Dendritic cell treated with granulocyte-macrophage colony-stimulating factor and Interleukin-4, amounts not matched to agents 40 ng/mL and 50 ng/mL, for 4 days (primary cell): ENCODE measurements around the gene DNAAF2.

Experiments used
- H3K27ac Mint-ChIP-seq: one replicate; pipeline ENCODE4 v1.8.0; 2022; ENCODE audit warnings: mild to moderate bottlenecking, mixed read lengths
- H3K27me3 Mint-ChIP-seq: one replicate; pipeline ENCODE4 v1.8.0; 2022; ENCODE audit warnings: mild to moderate bottlenecking, mixed read lengths
- H3K36me3 Mint-ChIP-seq: one replicate; pipeline ENCODE4 v1.8.0; 2022; ENCODE audit warnings: low read depth, mixed read lengths
- H3K4me1 Mint-ChIP-seq: one replicate; pipeline ENCODE4 v1.8.0; 2022; ENCODE audit warnings: low read depth, mixed read lengths
- H3K4me3 Mint-ChIP-seq: one replicate; pipeline ENCODE4 v1.8.0; 2022; ENCODE audit warnings: mild to moderate bottlenecking, moderate library complexity, mixed read lengths
- H3K9me3 Mint-ChIP-seq: one replicate; pipeline ENCODE4 v1.8.0; 2022; ENCODE audit warnings: mixed read lengths
- intact Hi-C: fragments of 100-400 bp; cut with micrococcal nuclease; formaldehyde crosslinking; loops from one replicate; pipeline ENCODE4 v1.15.0; 2022

The DNAAF2 gene

GRCh38 chr14:49615776-49616175 lies 19.3 kb downstream of the DNAAF2 start:
- H3K36me3 Mint-ChIP-seq: peaks cover 65% of the 10 kb centered on the region
- H3K4me3 Mint-ChIP-seq: no peak overlapping the region
- H3K4me1 Mint-ChIP-seq: peaks cover 21% of the 10 kb centered on the region
- no peaks in the 10 kb centered on the region for H3K9me3 Mint-ChIP-seq
- intact Hi-C loops: no loop called here
- peak overlapping the region; percentile 56 for H3K27ac Mint-ChIP-seq
- H3K27me3 Mint-ChIP-seq: no peaks in the 10 kb centered on the region

GRCh38 chr14:49614196-49614595 lies 20.8 kb downstream of the DNAAF2 start:
- Mint-ChIP-seq H3K9me3 (no peaks in the 10 kb centered on the region), H3K4me1 (peaks cover 23% of the 10 kb centered on the region), H3K36me3 (peaks cover 62% of the 10 kb centered on the region), H3K27me3 (no peaks in the 10 kb centered on the region), H3K27ac (no peak overlapping the region), H3K4me3 (no peak overlapping the region)
- intact Hi-C loops: no loop called here

GRCh38 chr14:49612671-49613070 lies 22.4 kb downstream of the DNAAF2 start:
- no peaks in the 10 kb centered on the region for H3K27me3 Mint-ChIP-seq
- no peak overlapping the region for H3K4me3 Mint-ChIP-seq

GRCh38 chr14:49612251-49612650 lies 22.8 kb downstream of the DNAAF2 start:
- intact Hi-C loops: no loop called here
- no peaks in the 10 kb centered on the region for H3K9me3 Mint-ChIP-seq
- H3K27me3 Mint-ChIP-seq: no peaks in the 10 kb centered on the region
- no peak overlapping the region for H3K27ac Mint-ChIP-seq
- H3K36me3 Mint-ChIP-seq: peaks cover 55% of the 10 kb centered on the region
- H3K4me3 Mint-ChIP-seq: no peak overlapping the region
- H3K4me1 Mint-ChIP-seq: peaks cover 6% of the 10 kb centered on the region

More at GRCh38 chr14:49612671-49613070, 22.4 kb downstream of the DNAAF2 start:
- H3K4me1 Mint-ChIP-seq: peaks cover 11% of the 10 kb centered on the region
- no peak overlapping the region for H3K27ac Mint-ChIP-seq
- no peaks in the 10 kb centered on the region for H3K9me3 Mint-ChIP-seq
- intact Hi-C loops: no loop called here
- H3K36me3 Mint-ChIP-seq: peaks cover 58% of the 10 kb centered on the region

GRCh38 chr14:49607583-49607982 lies 27.5 kb downstream of the DNAAF2 start:
- Mint-ChIP-seq H3K4me3 (no peak overlapping the region), H3K9me3 (no peaks in the 10 kb centered on the region), H3K27ac (no peak overlapping the region), H3K36me3 (peaks cover 68% of the 10 kb centered on the region), H3K4me1 (peaks cover 6% of the 10 kb centered on the region), H3K27me3 (no peaks in the 10 kb centered on the region)
- intact Hi-C loops: no loop called here

- Mint-ChIP-seq H3K36me3 (peaks cover 38% of the 10 kb centered on the region), H3K27me3 (no peaks in the 10 kb centered on the region), H3K4me1 (peaks cover 25% of the 10 kb centered on the region), H3K4me3 (peak within 1 kb of the TSS; percentile 88), H3K27ac (peak within 1 kb of the TSS; percentile 98), H3K9me3 (no peaks in the 10 kb centered on the region)
- intact Hi-C loops: loop anchor here (1.0 kb wide), 2 partner anchors 12 to 22 kb away; partner anchors contain the start of genes MGAT2, RPL36AL and RPS29
Measured at GRCh38 chr14:49598485-49599300, 36.4 kb downstream of the DNAAF2 start, which contains the start of gene LRR1. Gene LRR1, plus strand, starts transcription at chr14:49598940. Its CDS starts 81 bp downstream, at chr14:49599021.

GRCh38 chr14:49598189-49598484 lies 36.9 kb downstream of the DNAAF2 start:
- peaks cover 32% of the 10 kb centered on the region for H3K36me3 Mint-ChIP-seq
- no peaks in the 10 kb centered on the region for H3K9me3 Mint-ChIP-seq
- H3K27ac Mint-ChIP-seq: peak overlapping the region; percentile 98
- H3K4me1 Mint-ChIP-seq: peaks cover 25% of the 10 kb centered on the region
- H3K4me3 Mint-ChIP-seq: peak overlapping the region; percentile 88
- intact Hi-C loops: loop anchor here (1.0 kb wide), 1 partner anchor 12 kb away; the partner anchor contains the start of gene RPS29
- no peaks in the 10 kb centered on the region for H3K27me3 Mint-ChIP-seq

GRCh38 chr14:49594347-49595091 lies 40.5 kb downstream of the DNAAF2 start:
- intact Hi-C loops: no loop called here
- Mint-ChIP-seq H3K27ac (peak overlapping the region; percentile 62), H3K36me3 (peaks cover 17% of the 10 kb centered on the region), H3K4me3 (peak overlapping the region; percentile 51), H3K4me1 (peaks cover 18% of the 10 kb centered on the region), H3K9me3 (no peaks in the 10 kb centered on the region), H3K27me3 (no peaks in the 10 kb centered on the region)

GRCh38 chr14:49593016-49593415 lies 42.0 kb downstream of the DNAAF2 start:
- no peaks in the 10 kb centered on the region for H3K27me3 Mint-ChIP-seq
- H3K9me3 Mint-ChIP-seq: no peaks in the 10 kb centered on the region
- H3K4me1 Mint-ChIP-seq: peaks cover 18% of the 10 kb centered on the region
- H3K27ac Mint-ChIP-seq: no peak overlapping the region
- no peak overlapping the region for H3K4me3 Mint-ChIP-seq
- peaks cover 3% of the 10 kb centered on the region for H3K36me3 Mint-ChIP-seq
- intact Hi-C loops: no loop called here

GRCh38 chr14:49589387-49589786 lies 45.7 kb downstream of the DNAAF2 start:
- intact Hi-C loops: loop anchor here (5.0 to 10.0 kb wide), 2 partner anchors 178 to 1655 kb away; partner anchors contain the start of genes KLHDC2 and TMX1
- Mint-ChIP-seq H3K27ac (no peak overlapping the region), H3K36me3 (peaks cover 20% of the 10 kb centered on the region), H3K27me3 (no peaks in the 10 kb centered on the region), H3K9me3 (no peaks in the 10 kb centered on the region), H3K4me3 (no peak overlapping the region), H3K4me1 (peaks cover 11% of the 10 kb centered on the region)

- H3K4me3 Mint-ChIP-seq: peak overlapping the region; percentile 93
- intact Hi-C loops: loop anchor here (1.0 to 10.0 kb wide), 3 partner anchors 11 to 1658 kb away; partner anchors contain the start of genes KLHDC2, LRR1 and TMX1
Measured at GRCh38 chr14:49586673-49587460, 48.2 kb downstream of the DNAAF2 start.

GRCh38 chr14:49585803-49586672 lies 49.0 kb downstream of the DNAAF2 start, which contains the start of gene RPS29:
Gene RPS29, minus strand, starts transcription at chr14:49586380. Its CDS starts 34 bp downstream, at chr14:49586346.
- peaks cover 34% of the 10 kb centered on the region for H3K4me1 Mint-ChIP-seq
- H3K9me3 Mint-ChIP-seq: no peaks in the 10 kb centered on the region
- peak within 1 kb of the TSS; percentile 93 for H3K4me3 Mint-ChIP-seq
- peaks cover 53% of the 10 kb centered on the region for H3K36me3 Mint-ChIP-seq
- intact Hi-C loops: loop anchor here (1.0 to 10.0 kb wide), 3 partner anchors 12 to 1659 kb away; partner anchors contain the start of genes KLHDC2, LRR1 and TMX1
- peak within 1 kb of the TSS; percentile 98 for H3K27ac Mint-ChIP-seq
- no peaks in the 10 kb centered on the region for H3K27me3 Mint-ChIP-seq

More at GRCh38 chr14:49586673-49587460, 48.2 kb downstream of the DNAAF2 start:
- Mint-ChIP-seq H3K4me1 (peaks cover 27% of the 10 kb centered on the region), H3K36me3 (peaks cover 45% of the 10 kb centered on the region), H3K27ac (peak overlapping the region; percentile 98), H3K27me3 (no peaks in the 10 kb centered on the region), H3K9me3 (no peaks in the 10 kb centered on the region)
